ENCODE measurements around the gene RAD18. TPM values are rescaled to one million over a fixed set of nuclear protein-coding genes. Genes with fewer than 3 reads are reported as not detected.

RAD18 gene
- total and polyA plus RNA-seq, 9 of the 15 experiments (the other 6 are each of a cell fraction or from before 2014, with no cell fraction given) = 19.2 to 49.4 (median 34.4) TPM

DNA sequence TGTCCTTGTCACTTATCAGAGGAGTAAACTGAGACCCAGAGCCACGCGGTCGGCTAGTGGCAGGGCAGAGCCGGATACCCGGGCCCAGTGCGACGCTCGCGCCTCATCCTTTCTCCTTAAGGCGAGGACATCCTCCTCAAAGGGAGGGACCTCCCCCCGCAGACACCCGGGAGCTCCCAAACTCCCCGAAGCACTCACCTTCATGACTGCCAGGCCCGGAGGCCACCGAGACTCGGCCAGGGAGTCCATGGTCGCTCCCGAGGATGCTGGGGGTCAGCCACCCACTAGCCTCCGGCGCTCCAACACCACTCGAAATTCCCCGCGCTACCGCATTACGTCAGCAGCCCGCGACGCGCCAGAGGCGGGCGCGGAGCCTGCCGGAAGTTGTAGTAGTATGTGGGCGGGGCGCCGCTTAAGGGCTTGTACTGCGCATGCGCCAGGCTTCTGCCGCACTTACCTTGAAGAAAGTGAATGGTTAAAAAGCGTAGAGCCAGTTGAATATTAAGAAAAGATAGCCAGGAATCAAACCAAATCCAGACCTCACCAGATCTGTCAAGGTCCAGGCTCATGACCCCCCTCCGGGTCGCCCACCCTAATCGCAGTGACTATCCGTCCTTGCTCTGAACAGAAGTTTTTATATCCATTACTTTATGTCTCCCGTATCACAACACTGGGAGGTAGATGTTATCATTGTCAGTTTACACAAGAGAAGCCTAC, at the start of gene RAD18 (continued):
- no peak for TF ChIP-seq BRF1 (IDR thresholded peaks at IDR 0.05; ENCODE audit: borderline replicate concordance, extremely low read depth, insufficient read length)
- no peak for TF ChIP-seq SOX6 (IDR thresholded peaks at IDR 0.05)
- no peak for TF ChIP-seq SAFB2 (IDR thresholded peaks at IDR 0.05; ENCODE audit: borderline replicate concordance, low read depth, low read length, severe bottlenecking)
- TF ChIP-seq ZEB2 (IDR thresholded peaks at IDR 0.05) = peak; percentile 74
- no peak for TF ChIP-seq NUFIP1 (IDR thresholded peaks at IDR 0.05; ENCODE audit: partially characterized antibody)
- no peak for TF ChIP-seq ZC3H11A (IDR thresholded peaks at IDR 0.05; ENCODE audit: low read depth, low read length)
- TF ChIP-seq HNRNPUL1 (IDR thresholded peaks at IDR 0.05; ENCODE audit: low read length) = no peak
- TF ChIP-seq, protein P1, sequence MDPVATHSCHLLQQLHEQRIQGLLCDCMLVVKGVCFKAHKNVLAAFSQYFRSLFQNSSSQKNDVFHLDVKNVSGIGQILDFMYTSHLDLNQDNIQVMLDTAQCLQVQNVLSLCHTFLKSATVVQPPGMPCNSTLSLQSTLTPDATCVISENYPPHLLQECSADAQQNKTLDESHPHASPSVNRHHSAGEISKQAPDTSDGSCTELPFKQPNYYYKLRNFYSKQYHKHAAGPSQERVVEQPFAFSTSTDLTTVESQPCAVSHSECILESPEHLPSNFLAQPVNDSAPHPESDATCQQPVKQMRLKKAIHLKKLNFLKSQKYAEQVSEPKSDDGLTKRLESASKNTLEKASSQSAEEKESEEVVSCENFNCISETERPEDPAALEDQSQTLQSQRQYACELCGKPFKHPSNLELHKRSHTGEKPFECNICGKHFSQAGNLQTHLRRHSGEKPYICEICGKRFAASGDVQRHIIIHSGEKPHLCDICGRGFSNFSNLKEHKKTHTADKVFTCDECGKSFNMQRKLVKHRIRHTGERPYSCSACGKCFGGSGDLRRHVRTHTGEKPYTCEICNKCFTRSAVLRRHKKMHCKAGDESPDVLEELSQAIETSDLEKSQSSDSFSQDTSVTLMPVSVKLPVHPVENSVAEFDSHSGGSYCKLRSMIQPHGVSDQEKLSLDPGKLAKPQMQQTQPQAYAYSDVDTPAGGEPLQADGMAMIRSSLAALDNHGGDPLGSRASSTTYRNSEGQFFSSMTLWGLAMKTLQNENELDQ (CRISPR knock-in tag; IDR thresholded peaks at IDR 0.05; ENCODE audit: borderline replicate concordance) = no peak
- no peak for TF ChIP-seq GTF2F1 (IDR thresholded peaks at IDR 0.05; ENCODE audit: low read depth, low read length)
- TF ChIP-seq TSC22D4 (tag; IDR thresholded peaks at IDR 0.05) = no peak
- no peak for TF ChIP-seq CAMTA2 (CRISPR knock-in tag; conservative IDR thresholded peaks at IDR 0.05)
- TF ChIP-seq MTA1 (IDR thresholded peaks at IDR 0.05; ENCODE audit: borderline replicate concordance) = peak; percentile 100
